SK-N-MC (cell line): ENCODE results near the gene YTHDF1.
"Not testable (repeated sequence)": the region's sequence is repeated elsewhere in the genome, so short reads cannot be mapped to it uniquely, and the experiment has no call there.

ENCODE experiments used
- DNase-seq: peaks from one replicate; pipeline ENCODE4 v3.0.0-alpha.2; 2011; ENCODE audit warnings: low read depth, low spot score
- H3K27ac ChIP-seq: fragments of 200-600 bp; sonication (generic); 2 replicates; pipeline ENCODE4 v1.5.1; 2016; ENCODE audit warnings: mixed run types
- H3K36me3 ChIP-seq: fragments of 200-600 bp; sonication (generic); 2 replicates; pipeline ENCODE4 v1.6.1; 2017; ENCODE audit warnings: antibody characterized with exemption, low read length, mixed read lengths; ENCODE audit not compliant: insufficient read depth
- H3K4me3 ChIP-seq: fragments of 200-600 bp; sonication (generic); 2 replicates; pipeline ENCODE4 v1.5.1; 2016
- H3K9ac ChIP-seq: fragments of 200-600 bp; sonication (generic); 2 replicates; pipeline ENCODE4 v1.8.0; 2017; ENCODE audit warnings: mixed run types, mixed read lengths; ENCODE audit not compliant: insufficient read length
- H3K9me3 ChIP-seq: fragments of 200-600 bp; sonication (generic); 2 replicates; pipeline ENCODE4 v1.6.1; 2017; ENCODE audit warnings: low read depth, mild to moderate bottlenecking, antibody characterized with exemption, low read length, moderate library complexity, mixed read lengths
- EZH2 ChIP-seq: fragments of 200-600 bp; sonication (generic); IDR thresholded peaks from one replicate; pipeline ENCODE4 v1.6.1; 2017; ENCODE audit warnings: antibody characterized with exemption
- FOXP2 ChIP-seq: optimal IDR thresholded peaks from 2 replicates; pipeline ENCODE3; 2011; ENCODE audit warnings: mild to moderate bottlenecking, moderate library complexity; ENCODE audit not compliant: insufficient read depth; ENCODE audit errors: extremely low read length, control extremely low read depth
- POLR2AphosphoS5 ChIP-seq: IDR thresholded peaks from 2 replicates; pipeline ENCODE4 v1.6.1; 2012; ENCODE audit warnings: mild to moderate bottlenecking, low read depth, low read length, borderline replicate concordance

The YTHDF1 gene

DNA sequence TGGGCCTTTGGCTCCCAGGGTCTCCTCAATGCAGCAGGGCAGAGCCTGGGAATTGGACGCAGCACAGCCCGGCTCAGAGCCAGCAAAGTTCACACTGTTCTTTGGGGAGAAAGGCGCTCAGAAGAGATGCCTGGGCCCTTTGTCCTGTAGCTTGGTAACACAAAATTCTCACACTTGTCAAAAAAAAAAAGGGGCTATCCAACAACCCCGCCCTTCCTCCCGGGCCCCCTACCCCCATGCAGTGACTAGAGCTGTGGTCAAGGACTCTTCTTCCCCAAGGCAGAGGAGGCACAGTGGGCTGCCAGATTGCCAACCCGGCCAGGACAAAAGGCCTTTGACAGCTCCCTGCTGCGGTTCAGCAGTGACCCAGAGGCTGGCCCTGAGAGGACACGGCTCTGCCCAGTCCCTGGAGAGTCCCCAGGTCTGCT, 36.4 kb upstream of the YTHDF1 start:
- no peaks in the 10 kb centered on the region for H3K36me3 ChIP-seq
- TF ChIP-seq EZH2 = no peak
- no peak for TF ChIP-seq FOXP2
- TF ChIP-seq POLR2AphosphoS5 = no peak
- no peak overlapping the region for H3K9ac ChIP-seq
- H3K9me3 ChIP-seq = no peaks in the 10 kb centered on the region
- H3K27ac ChIP-seq = no peak overlapping the region
- no peak overlapping the region for H3K4me3 ChIP-seq
- no peak for DNase-seq

GRCh38 chr20:63251350-63251749, 35.4 kb upstream of the YTHDF1 start:
- not testable (repeated sequence) for H3K9ac ChIP-seq, H3K27ac ChIP-seq, H3K4me3 ChIP-seq, H3K9me3 ChIP-seq, DNase-seq, H3K36me3 ChIP-seq

DNA sequence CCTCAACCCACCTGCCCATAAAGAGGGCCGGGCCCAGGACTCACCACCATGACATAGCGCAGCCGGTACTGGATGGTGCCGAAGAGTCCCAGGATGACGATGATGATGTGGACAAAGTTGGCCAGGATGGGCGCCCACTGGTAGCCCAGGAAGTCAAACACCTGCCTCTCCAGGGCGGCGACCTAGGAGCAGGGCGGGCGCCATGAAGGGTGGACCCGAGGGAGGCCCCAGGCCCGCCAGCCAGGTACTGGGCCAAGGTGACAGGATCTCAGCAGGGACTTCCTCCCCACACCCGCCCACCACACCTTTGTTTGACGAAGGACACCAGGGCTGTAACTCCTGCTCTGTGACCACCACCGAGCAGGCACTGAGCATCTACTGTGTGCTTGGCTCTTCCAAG, 34.0 kb upstream of the YTHDF1 start:
- TF ChIP-seq EZH2 (no peak), POLR2AphosphoS5 (no peak), FOXP2 (no peak)
- no peaks in the 10 kb centered on the region for H3K36me3 ChIP-seq
- no peak overlapping the region for H3K4me3 ChIP-seq
- no peak overlapping the region for H3K9ac ChIP-seq
- no peaks in the 10 kb centered on the region for H3K9me3 ChIP-seq
- DNase-seq = no peak
- no peak overlapping the region for H3K27ac ChIP-seq

- Histone ChIP-seq H3K9me3 (no peaks in the 10 kb centered on the region), H3K9ac (no peak overlapping the region), H3K4me3 (no peak overlapping the region), H3K36me3 (no peaks in the 10 kb centered on the region), H3K27ac (no peak overlapping the region)
- DNase-seq = no peak
- no peak for TF ChIP-seq FOXP2
- TF ChIP-seq EZH2 = no peak
- TF ChIP-seq POLR2AphosphoS5 = no peak
These were observed 33.1 kb upstream of the YTHDF1 start for GRCh38 chr20:63248835-63249591.

DNA sequence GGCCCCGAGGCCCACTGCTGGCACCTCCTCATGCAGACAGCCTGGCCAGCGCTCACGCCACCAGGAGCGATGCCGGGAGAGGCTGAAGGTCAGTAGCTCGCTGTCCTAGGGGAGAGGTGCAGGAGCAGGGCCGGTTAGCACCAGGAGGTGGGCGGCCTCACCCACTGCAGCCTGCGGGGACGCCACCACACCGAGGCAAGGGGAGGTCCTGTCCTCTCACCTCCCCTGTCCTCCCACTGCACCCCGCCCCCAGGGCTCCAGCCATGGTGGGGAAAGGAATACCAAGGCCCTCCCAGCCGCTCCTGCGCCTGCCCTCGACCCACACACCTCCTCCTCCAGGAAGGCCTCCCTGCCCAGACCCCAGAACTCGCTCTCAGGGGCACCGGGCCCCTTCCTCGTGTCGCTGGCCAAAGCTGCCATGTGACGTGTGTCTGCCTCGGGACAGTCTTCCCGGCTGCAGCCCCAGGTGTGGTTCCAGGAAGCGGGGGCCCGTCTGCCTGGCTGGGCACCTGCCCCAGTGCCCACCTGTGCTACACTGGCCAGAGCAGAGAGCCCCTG, 31.8 kb upstream of the YTHDF1 start:
- no peak for DNase-seq
- Histone ChIP-seq H3K9ac (no peak overlapping the region), H3K27ac (no peak overlapping the region), H3K9me3 (no peaks in the 10 kb centered on the region), H3K4me3 (no peak overlapping the region), H3K36me3 (no peaks in the 10 kb centered on the region)
- TF ChIP-seq FOXP2 (no peak), POLR2AphosphoS5 (no peak), EZH2 (no peak)

- H3K4me3 ChIP-seq = no peak overlapping the region
- no peaks in the 10 kb centered on the region for H3K36me3 ChIP-seq
- DNase-seq = no peak
- no peak overlapping the region for H3K27ac ChIP-seq
- no peak for TF ChIP-seq POLR2AphosphoS5
- H3K9me3 ChIP-seq = no peaks in the 10 kb centered on the region
- H3K9ac ChIP-seq = no peak overlapping the region
These were observed 30.8 kb upstream of the YTHDF1 start for GRCh38 chr20:63246490-63247288.

DNA sequence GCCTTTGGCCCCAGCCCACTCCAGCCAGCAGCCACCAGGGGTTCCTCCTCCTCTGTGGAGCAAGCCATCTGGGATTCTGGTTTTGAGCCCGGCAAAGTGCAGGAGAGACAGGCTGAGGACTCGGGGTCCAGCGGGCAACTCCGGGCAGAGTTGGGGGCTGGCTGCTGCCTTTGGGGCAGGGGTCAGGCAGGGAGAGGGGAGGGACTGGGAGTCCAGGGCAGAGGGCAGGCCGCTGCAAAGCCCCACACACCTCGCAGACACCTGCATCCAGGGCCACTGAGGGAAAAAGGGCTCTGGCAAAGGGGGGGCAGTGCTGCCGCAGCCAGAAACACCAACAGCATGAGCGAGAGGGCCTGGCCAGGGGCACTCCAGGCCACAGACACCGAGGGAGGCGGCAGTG, 28.5 kb upstream of the YTHDF1 start:
- no peak overlapping the region for H3K9ac ChIP-seq
- no peak for DNase-seq
- H3K36me3 ChIP-seq = no peaks in the 10 kb centered on the region
- no peak overlapping the region for H3K4me3 ChIP-seq
- no peaks in the 10 kb centered on the region for H3K9me3 ChIP-seq
- TF ChIP-seq POLR2AphosphoS5 (no peak), EZH2 (no peak), FOXP2 (no peak)
- H3K27ac ChIP-seq = no peak overlapping the region

- no peaks in the 10 kb centered on the region for H3K9me3 ChIP-seq
These were observed 27.8 kb upstream of the YTHDF1 start for GRCh38 chr20:63243604-63244247.

More at GRCh38 chr20:63243604-63244247, 27.8 kb upstream of the YTHDF1 start:
- H3K27ac ChIP-seq = no peak overlapping the region
- no peak overlapping the region for H3K9ac ChIP-seq
- DNase-seq = no peak
- TF ChIP-seq EZH2 (no peak), FOXP2 (no peak), POLR2AphosphoS5 (no peak)
- no peaks in the 10 kb centered on the region for H3K36me3 ChIP-seq
- H3K4me3 ChIP-seq = no peak overlapping the region
